SK-N-SH treated with all-trans-retinoic acid at 6 μM for 48 hours (cell line): Measurements from ENCODE around the gene SMNDC1.

ENCODE experiments used
- ATAC-seq: fragments of 200-7000 bp; cut with Tn5 transposase; 3 replicates; pipeline ENCODE4 v1.9.1; 2020; ENCODE audit warnings: mild to moderate bottlenecking, moderate library complexity
- ARNTL ChIP-seq: fragments of 450-650 bp; formaldehyde crosslinking; IDR thresholded peaks from 2 replicates; pipeline ENCODE4 v1.5.0; 2020; ENCODE audit warnings: low read depth, mild to moderate bottlenecking, moderate library complexity, borderline replicate concordance
- BACH2 ChIP-seq: fragments of 250-450 bp; sonication (Bioruptor Pico); IDR thresholded peaks from 2 replicates; pipeline ENCODE4 v1.9.0; 2021; ENCODE audit warnings: mild to moderate bottlenecking, borderline replicate concordance
- CREB5 ChIP-seq: fragments of 250-450 bp; sonication (Bioruptor Pico); IDR thresholded peaks from 2 replicates; pipeline ENCODE4 v1.5.1; 2020; ENCODE audit warnings: low read depth, mild to moderate bottlenecking, moderate library complexity
- CSDC2 ChIP-seq: fragments of 250-450 bp; sonication (Bioruptor Pico); IDR thresholded peaks from 2 replicates; pipeline ENCODE4 v1.5.0; 2020; ENCODE audit warnings: mild to moderate bottlenecking, moderate library complexity
- ESRRG ChIP-seq: fragments of 250-450 bp; sonication (Bioruptor Pico); IDR thresholded peaks from 2 replicates; pipeline ENCODE4 v1.6.1; 2021; ENCODE audit warnings: mild to moderate bottlenecking
- GLIS3 ChIP-seq: fragments of 250-450 bp; sonication (Bioruptor Pico); IDR thresholded peaks from 2 replicates; pipeline ENCODE4 v1.5.0; 2020; ENCODE audit warnings: mild to moderate bottlenecking, moderate library complexity
- OSR1 ChIP-seq: fragments of 250-450 bp; sonication (Bioruptor Pico); IDR thresholded peaks from 2 replicates; pipeline ENCODE4 v1.8.0; 2022; ENCODE audit warnings: moderate library complexity, mild to moderate bottlenecking, inconsistent platforms
- PATZ1 ChIP-seq: fragments of 250-450 bp; sonication (Bioruptor Pico); IDR thresholded peaks from 2 replicates; pipeline ENCODE4 v1.8.0; 2020; ENCODE audit warnings: mild to moderate bottlenecking, moderate library complexity, borderline replicate concordance
- POU6F1 ChIP-seq: fragments of 250-450 bp; sonication (Bioruptor Pico); IDR thresholded peaks from 2 replicates; pipeline ENCODE4 v1.8.0; 2021; ENCODE audit warnings: low read depth, mild to moderate bottlenecking, moderate library complexity, borderline replicate concordance
- PPARA ChIP-seq: fragments of 250-450 bp; sonication (Bioruptor Pico); IDR thresholded peaks from 2 replicates; pipeline ENCODE4 v1.5.0; 2020; ENCODE audit warnings: mild to moderate bottlenecking, borderline replicate concordance
- RARB ChIP-seq: fragments of 250-450 bp; sonication (Bioruptor Pico); IDR thresholded peaks from 2 replicates; pipeline ENCODE4 v1.8.0; 2021; ENCODE audit warnings: mild to moderate bottlenecking, moderate library complexity
- SNAI2 ChIP-seq: fragments of 250-450 bp; sonication (Bioruptor Pico); IDR thresholded peaks from 2 replicates; pipeline ENCODE4 v1.5.0; 2020; ENCODE audit warnings: mild to moderate bottlenecking, moderate library complexity
- TCF4 ChIP-seq: fragments of 250-450 bp; sonication (Bioruptor Pico); IDR thresholded peaks from 2 replicates; pipeline ENCODE4 v1.8.0; 2021; ENCODE audit warnings: mild to moderate bottlenecking, moderate library complexity, borderline replicate concordance
- TOX ChIP-seq: fragments of 250-450 bp; sonication (Bioruptor Pico); IDR thresholded peaks from 2 replicates; pipeline ENCODE4 v1.8.0; 2021; ENCODE audit warnings: mild to moderate bottlenecking, moderate library complexity, borderline replicate concordance
- TSHZ2 ChIP-seq: fragments of 250-450 bp; sonication (Bioruptor Pico); IDR thresholded peaks from 2 replicates; pipeline ENCODE4 v1.5.0; 2020; ENCODE audit warnings: mild to moderate bottlenecking, moderate library complexity
- ZC3H10 ChIP-seq: fragments of 250-450 bp; sonication (Bioruptor Pico); IDR thresholded peaks from 2 replicates; pipeline ENCODE4 v1.5.1; 2021; ENCODE audit warnings: mild to moderate bottlenecking, moderate library complexity
- ZFP3 ChIP-seq: fragments of 250-450 bp; sonication (Bioruptor Pico); IDR thresholded peaks from 2 replicates; pipeline ENCODE4 v1.5.0; 2020; ENCODE audit warnings: mild to moderate bottlenecking, moderate library complexity
- ZFP30 ChIP-seq: fragments of 450-650 bp; formaldehyde crosslinking; IDR thresholded peaks from 2 replicates; pipeline ENCODE4 v1.5.0; 2022; ENCODE audit warnings: mild to moderate bottlenecking, moderate library complexity
- ZNF565 ChIP-seq: fragments of 450-650 bp; formaldehyde crosslinking; conservative IDR thresholded peaks from 2 replicates; pipeline ENCODE4 v1.5.0; 2020; ENCODE audit warnings: low read depth, mild to moderate bottlenecking, moderate library complexity
- ZNF70 ChIP-seq: fragments of 450-650 bp; formaldehyde crosslinking; IDR thresholded peaks from 2 replicates; pipeline ENCODE4 v1.5.0; 2020; ENCODE audit warnings: mild to moderate bottlenecking, moderate library complexity
- ZNF8 ChIP-seq: fragments of 450-650 bp; formaldehyde crosslinking; IDR thresholded peaks from 2 replicates; pipeline ENCODE4 v1.5.0; 2020; ENCODE audit warnings: mild to moderate bottlenecking, moderate library complexity

Gene SMNDC1

DNA sequence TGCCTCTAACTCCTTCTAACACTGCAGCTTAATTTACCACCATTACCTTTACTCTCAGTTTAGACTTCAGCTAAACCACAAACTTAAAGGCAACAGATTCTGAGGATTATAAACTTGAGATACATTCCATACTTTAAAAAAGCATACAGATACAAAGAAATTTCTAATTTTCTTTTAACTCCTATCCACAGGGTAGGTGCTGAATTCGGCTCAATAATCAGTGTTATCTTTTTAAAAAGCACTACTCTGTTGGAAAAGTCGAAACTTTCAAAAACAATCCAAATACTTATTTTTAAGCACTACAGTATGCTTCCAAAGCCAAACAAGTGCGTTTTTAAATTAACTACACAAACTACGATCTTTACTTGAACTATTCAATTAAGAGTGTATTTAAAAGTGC lies 1.0 kb downstream of the SMNDC1 start:
- ATAC-seq, result no peak
- TF ChIP-seq ZFP3 (CRISPR knock-in tag), result no peak

- no peak for TF ChIP-seq ZC3H10 (CRISPR knock-in tag)
- TF ChIP-seq CSDC2 (CRISPR knock-in tag), result no peak
- no peak for TF ChIP-seq ZFP30 (CRISPR knock-in tag)
- no peak for TF ChIP-seq ZNF565 (CRISPR knock-in tag)
- TF ChIP-seq ZFP3 (CRISPR knock-in tag), result no peak
- TF ChIP-seq TSHZ2 (CRISPR knock-in tag), result no peak
- TF ChIP-seq ESRRG (CRISPR knock-in tag), result no peak
- TF ChIP-seq TOX, result no peak
- no peak for TF ChIP-seq POU6F1 (CRISPR knock-in tag)
- TF ChIP-seq PPARA (CRISPR knock-in tag), result no peak
- no peak for TF ChIP-seq GLIS3 (CRISPR knock-in tag)
- no peak for TF ChIP-seq CREB5 (CRISPR knock-in tag)
- no peak for TF ChIP-seq PATZ1
- no peak for TF ChIP-seq ZNF70
- TF ChIP-seq BACH2 (CRISPR knock-in tag), result no peak
- ATAC-seq, result no peak
Measured at GRCh38 chr10:110300486-110300986, 4.2 kb downstream of the SMNDC1 start.

- no peak for ATAC-seq
- TF ChIP-seq CREB5 (CRISPR knock-in tag) (no peak), ZNF8 (CRISPR knock-in tag) (no peak), BACH2 (CRISPR knock-in tag) (no peak), TCF4 (CRISPR knock-in tag) (no peak), TOX (no peak), PATZ1 (no peak), SNAI2 (CRISPR knock-in tag) (no peak), ARNTL (CRISPR knock-in tag) (no peak), OSR1 (CRISPR knock-in tag) (no peak), CSDC2 (CRISPR knock-in tag) (no peak), ZC3H10 (CRISPR knock-in tag) (no peak), ZNF565 (CRISPR knock-in tag) (no peak), ESRRG (CRISPR knock-in tag) (no peak), TSHZ2 (CRISPR knock-in tag) (no peak), ZFP3 (CRISPR knock-in tag) (no peak), ZFP30 (CRISPR knock-in tag) (no peak), RARB (CRISPR knock-in tag) (no peak), POU6F1 (CRISPR knock-in tag) (no peak)
Measured at GRCh38 chr10:110296966-110297365, 7.8 kb downstream of the SMNDC1 start.
